ENCODE measurements around the gene PPDPF. TPM values are rescaled to one million over a fixed set of nuclear protein-coding genes. Genes with fewer than 3 reads are reported as not detected.

Gene PPDPF
- total and polyA plus RNA-seq, 4 donors = 36.9 to 545 (median 474) TPM

DNA sequence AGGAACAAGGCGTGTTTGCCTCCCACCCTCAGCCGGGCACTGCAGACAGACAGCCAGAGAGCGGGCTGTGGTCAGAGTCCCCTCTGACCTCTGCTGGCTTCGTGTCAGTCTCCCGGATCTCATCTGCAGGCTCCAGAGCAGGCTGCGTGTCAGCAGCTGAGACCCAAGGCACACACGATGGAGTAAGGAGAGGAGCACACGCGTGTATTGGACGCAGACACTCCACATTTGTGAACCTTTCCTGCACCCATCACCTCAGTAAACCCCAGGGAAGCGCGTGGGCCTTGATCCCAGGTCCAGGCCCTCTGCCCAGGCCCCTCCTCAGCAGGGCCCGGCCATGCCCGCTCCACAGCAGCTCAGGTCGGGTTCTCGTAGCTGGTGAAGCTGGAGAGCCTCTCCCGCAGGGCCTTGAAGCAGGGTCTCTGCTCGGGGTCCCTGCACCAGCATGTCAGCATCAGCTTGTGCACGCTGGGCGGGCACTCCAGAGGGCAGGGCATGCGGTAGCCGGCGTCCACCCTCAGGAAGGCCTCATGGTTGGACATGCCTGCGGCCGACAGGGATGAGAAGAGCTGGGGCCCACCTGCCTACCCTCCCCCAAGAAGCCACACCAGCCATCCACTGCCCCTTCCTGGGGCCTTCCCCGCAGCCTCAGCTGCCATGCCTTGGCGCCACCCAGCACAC is 8.8 kb downstream of the PPDPF start:
- TF ChIP-seq, protein P1, sequence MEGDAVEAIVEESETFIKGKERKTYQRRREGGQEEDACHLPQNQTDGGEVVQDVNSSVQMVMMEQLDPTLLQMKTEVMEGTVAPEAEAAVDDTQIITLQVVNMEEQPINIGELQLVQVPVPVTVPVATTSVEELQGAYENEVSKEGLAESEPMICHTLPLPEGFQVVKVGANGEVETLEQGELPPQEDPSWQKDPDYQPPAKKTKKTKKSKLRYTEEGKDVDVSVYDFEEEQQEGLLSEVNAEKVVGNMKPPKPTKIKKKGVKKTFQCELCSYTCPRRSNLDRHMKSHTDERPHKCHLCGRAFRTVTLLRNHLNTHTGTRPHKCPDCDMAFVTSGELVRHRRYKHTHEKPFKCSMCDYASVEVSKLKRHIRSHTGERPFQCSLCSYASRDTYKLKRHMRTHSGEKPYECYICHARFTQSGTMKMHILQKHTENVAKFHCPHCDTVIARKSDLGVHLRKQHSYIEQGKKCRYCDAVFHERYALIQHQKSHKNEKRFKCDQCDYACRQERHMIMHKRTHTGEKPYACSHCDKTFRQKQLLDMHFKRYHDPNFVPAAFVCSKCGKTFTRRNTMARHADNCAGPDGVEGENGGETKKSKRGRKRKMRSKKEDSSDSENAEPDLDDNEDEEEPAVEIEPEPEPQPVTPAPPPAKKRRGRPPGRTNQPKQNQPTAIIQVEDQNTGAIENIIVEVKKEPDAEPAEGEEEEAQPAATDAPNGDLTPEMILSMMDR (IDR thresholded peaks at IDR 0.05; ENCODE audit: control extremely low read depth, extremely low read depth) = no peak
- WGBS, 2 donors = 75 to 88% methylated on average over 26 to 27 of the region's 27 CpGs

GRCh38 chr20:63529861-63530787 is 9.6 kb downstream of the PPDPF start:
- DNase-seq (peak in 1 of 3 donors; percentile 16), ATAC-seq (ENCODE audit: insufficient read depth, low FRiP score) (no peak)
- 76 to 86% methylated on average over 36 to 39 of the region's 39 CpGs for WGBS, 2 donors
- Histone ChIP-seq H3K9me3 (ENCODE audit: control insufficient read depth in 4 of 4, insufficient read depth in 3 of 4, low read length in 3 of 4) (no peaks in the 10 kb centered on the region), H3K36me3 (ENCODE audit: control insufficient read depth in 4 of 4, insufficient read depth in 4 of 4, low read length in 4 of 4) (no peaks in the 10 kb centered on the region), H3K9ac (ENCODE audit: insufficient read depth in 1 of 2, low read length in 2 of 2) (no peak overlapping the region), H3K27ac (ENCODE audit: low read depth in 1 of 2, low read length in 1 of 2) (no peak overlapping the region), H3K4me3 (no peak overlapping the region), H3K4me1 (ENCODE audit: control insufficient read depth in 5 of 5, insufficient read depth in 5 of 5, low read length in 5 of 5) (peaks cover 0 to 6% (median 0%) of the 10 kb centered on the region in 5 donors), H3K27me3 (ENCODE audit: control insufficient read depth in 3 of 3, insufficient read depth in 3 of 3, low read length in 2 of 3) (peaks cover 0 to 7% (median 3%) of the 10 kb centered on the region in 3 donors)
- TF ChIP-seq, protein P1 (IDR thresholded peaks at IDR 0.05; ENCODE audit: control extremely low read depth, extremely low read depth) = no peak

More for the DNA sequence above, 8.8 kb downstream of the PPDPF start:
- DNase-seq (peak in 1 of 3 donors; percentile 11), ATAC-seq (ENCODE audit: insufficient read depth, low FRiP score) (no peak)
- no peak overlapping the region for H3K9ac ChIP-seq (ENCODE audit: insufficient read depth in 1 of 2, low read length in 2 of 2)
- H3K4me1 ChIP-seq (ENCODE audit: control insufficient read depth in 5 of 5, insufficient read depth in 5 of 5, low read length in 5 of 5) = peaks cover 0 to 6% (median 0%) of the 10 kb centered on the region in 5 donors
- H3K27me3 ChIP-seq (ENCODE audit: control insufficient read depth in 3 of 3, insufficient read depth in 3 of 3, low read length in 2 of 3) = peaks cover 0 to 7% (median 3%) of the 10 kb centered on the region in 3 donors
- H3K9me3 ChIP-seq (ENCODE audit: control insufficient read depth in 4 of 4, insufficient read depth in 3 of 4, low read length in 3 of 4) = no peaks in the 10 kb centered on the region
- H3K27ac ChIP-seq (ENCODE audit: low read depth in 1 of 2, low read length in 1 of 2) = no peak overlapping the region
- no peak overlapping the region for H3K4me3 ChIP-seq
- no peaks in the 10 kb centered on the region for H3K36me3 ChIP-seq (ENCODE audit: control insufficient read depth in 4 of 4, insufficient read depth in 4 of 4, low read length in 4 of 4)

DNA sequence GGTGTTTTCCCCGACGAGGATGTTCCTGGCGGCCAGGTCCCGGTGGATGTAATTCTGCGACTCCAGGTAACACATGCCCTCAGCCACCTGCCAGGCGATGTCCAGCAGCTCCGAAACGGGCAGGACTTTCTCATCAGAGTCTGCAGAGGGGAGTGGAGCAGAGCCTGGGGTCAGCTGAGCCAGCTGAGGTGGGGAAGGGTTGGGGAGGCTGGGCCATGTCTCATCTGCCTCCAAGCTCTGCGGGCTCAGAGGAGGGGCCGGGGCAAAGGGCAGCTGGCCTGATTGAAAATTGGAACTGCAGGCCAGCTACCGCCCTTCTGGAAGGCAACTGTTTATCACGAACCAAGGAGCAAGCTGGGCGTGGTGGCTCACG is 10.2 kb downstream of the PPDPF start:
- TF ChIP-seq, protein P1 (IDR thresholded peaks at IDR 0.05; ENCODE audit: control extremely low read depth, extremely low read depth) = no peak
- DNase-seq = no peak
- 69 to 86% methylated on average over 14 of the region's 14 CpGs for WGBS, 2 donors
- peaks cover 0 to 10% (median 5%) of the 10 kb centered on the region in 3 donors for H3K27me3 ChIP-seq (ENCODE audit: control insufficient read depth in 3 of 3, insufficient read depth in 3 of 3, low read length in 2 of 3)
- no peak overlapping the region for H3K9ac ChIP-seq (ENCODE audit: insufficient read depth in 1 of 2, low read length in 2 of 2)
- H3K36me3 ChIP-seq (ENCODE audit: control insufficient read depth in 4 of 4, insufficient read depth in 4 of 4, low read length in 4 of 4) = no peaks in the 10 kb centered on the region
- ATAC-seq (ENCODE audit: insufficient read depth, low FRiP score) = no peak
- H3K9me3 ChIP-seq (ENCODE audit: control insufficient read depth in 4 of 4, insufficient read depth in 3 of 4, low read length in 3 of 4) = no peaks in the 10 kb centered on the region
- peaks cover 0 to 9% (median 0%) of the 10 kb centered on the region in 5 donors for H3K4me1 ChIP-seq (ENCODE audit: control insufficient read depth in 5 of 5, insufficient read depth in 5 of 5, low read length in 5 of 5)
- no peak overlapping the region for H3K27ac ChIP-seq (ENCODE audit: low read depth in 1 of 2, low read length in 1 of 2)
- no peak overlapping the region for H3K4me3 ChIP-seq

Data from lung (tissue), 12 donors.